ENCODE results near the gene PLLP. TPM values are rescaled to one million over a fixed set of nuclear protein-coding genes. Genes with fewer than 3 reads are reported as not detected.

The PLLP gene
- total RNA-seq, result 2.0 and 9.6 TPM in 2 replicates

GRCh38 chr16:57284209-57284951 lies at the start of gene PLLP:
Gene PLLP, minus strand, starts transcription at chr16:57284672. Its CDS starts 132 bp downstream, at chr16:57284540.

GRCh38 chr16:57244767-57245471 lies 39.6 kb downstream of the PLLP start, which contains the start of gene ARL2BP:
Gene ARL2BP, plus strand, starts transcription at chr16:57245259. Its CDS starts 109 bp downstream, at chr16:57245368.

Other genes starting within 250 kb of the PLLP start
- gene CPNE2, start 192.1 kb downstream of the PLLP start, total RNA-seq, result 37.2 and 38.2 TPM in 2 replicates
- 47.5 and 51.3 TPM in 2 replicates for gene PSME3IP1, start 98.6 kb downstream of the PLLP start, total RNA-seq
- gene RSPRY1, start 98.3 kb downstream of the PLLP start, total RNA-seq, result 25.2 and 35.4 TPM in 2 replicates
- gene ARL2BP, start 39.4 kb downstream of the PLLP start, total RNA-seq, result 59.6 and 68.3 TPM in 2 replicates
- gene CCL22, start 74.1 kb upstream of the PLLP start, total RNA-seq, result not detected in 2 replicates
- 2.4 and 12.9 TPM in 2 replicates for gene CX3CL1, start 87.8 kb upstream of the PLLP start, total RNA-seq
- not detected in 2 replicates for gene CCL17, start 120.1 kb upstream of the PLLP start, total RNA-seq
- 54.6 and 55.4 TPM in 2 replicates for gene CIAPIN1, start 162.7 kb upstream of the PLLP start, total RNA-seq
- gene COQ9, start 162.8 kb upstream of the PLLP start, total RNA-seq, result 40.4 and 51.7 TPM in 2 replicates
- gene POLR2C, start 178.0 kb upstream of the PLLP start, total RNA-seq, result 104 and 118 TPM in 2 replicates
- 32.9 and 48.2 TPM in 2 replicates for gene DOK4, start 201.8 kb upstream of the PLLP start, total RNA-seq